Caki2 (cell line): ENCODE measurements around the gene ANKRD55. TPM values are rescaled to one million over a fixed set of nuclear protein-coding genes. Genes with fewer than 3 reads are reported as not detected.
A peak's percentile ranks its signal among the peaks of the same experiment; 100 is the strongest.
"Not testable (repeated sequence)": the region's sequence is repeated elsewhere in the genome, so short reads cannot be mapped to it uniquely, and the experiment has no call there.

ENCODE experiments used
- DNase-seq: peaks from one replicate; pipeline ENCODE4 v3.0.0-alpha.2; 2015; ENCODE audit warnings: low read depth
- in situ Hi-C: cut with HindIII; loops from 2 replicates; pipeline ENCODE4 v1.10.0; 2016; ENCODE audit warnings: low sequenced_read_pairs, low pct_unique_long_range_greater_than_20kb, mixed read lengths
- total RNA-seq: library from RNA; depleted of rRNA; stranded (reverse); fragments of >200 nt; shearing (Covaris generic); gene quantifications from 2 replicates; pipeline ENCODE4 v1.2.3, GENCODE V29; 2014; ENCODE audit warnings: low replicate concordance

The ANKRD55 gene
- total RNA-seq, 1 experiment from 2014 or later = not detected

GRCh38 chr5:56158331-56158960, 74.7 kb downstream of the ANKRD55 start:
- in situ Hi-C loops = no loop called here
- no peak for DNase-seq

DNA sequence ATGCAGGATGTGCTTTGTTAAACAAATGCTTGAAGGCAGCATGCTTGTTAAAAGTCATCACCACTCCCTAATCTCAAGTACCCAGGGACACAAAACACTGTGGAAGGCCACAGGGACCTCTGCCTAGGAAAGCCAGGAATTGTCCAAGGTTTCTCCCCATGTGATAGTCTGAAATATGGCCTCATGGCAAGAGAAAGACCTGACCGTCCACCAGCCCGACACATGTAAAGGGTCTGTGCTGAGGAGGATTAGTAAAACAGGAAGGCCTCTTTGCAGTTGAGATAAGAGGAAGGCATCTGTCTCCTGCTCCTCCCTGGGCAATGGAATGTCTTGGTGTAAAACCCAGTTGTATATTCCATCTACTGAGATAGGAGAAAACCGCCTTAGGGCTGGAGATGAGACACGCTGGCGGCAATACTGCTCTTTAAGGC, 75.9 kb downstream of the ANKRD55 start:
- in situ Hi-C loops, DNase-seq: not testable (repeated sequence)

DNA sequence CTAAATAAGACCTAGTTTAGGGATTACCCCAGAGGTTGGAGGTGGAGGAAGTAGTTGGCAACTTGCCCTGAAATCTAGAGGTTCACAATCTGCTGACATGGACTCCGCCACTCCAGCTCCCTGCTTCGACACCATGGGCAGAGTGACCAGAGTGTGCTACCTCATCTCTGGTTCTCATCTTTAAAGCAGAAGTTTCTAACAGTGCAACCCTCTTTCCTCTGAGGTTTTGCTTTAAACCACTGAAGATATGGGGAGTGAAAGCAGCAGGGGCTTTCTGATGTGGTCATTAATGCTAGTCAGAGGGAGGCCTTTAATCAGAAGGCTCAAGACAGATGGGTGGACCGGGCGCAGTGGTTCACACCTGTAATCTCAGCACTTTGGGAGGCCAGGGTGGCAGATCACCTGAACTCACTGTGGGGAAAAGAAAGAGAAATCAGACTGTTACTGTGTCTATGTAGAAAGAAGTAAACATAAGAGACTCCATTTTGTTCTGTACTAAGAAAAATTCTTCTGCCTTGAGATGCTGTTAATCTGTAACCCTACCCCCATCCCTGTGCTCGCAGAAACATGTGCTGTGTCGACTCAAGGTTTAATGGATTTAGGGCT, 76.4 kb downstream of the ANKRD55 start:
- DNase-seq, in situ Hi-C loops: not testable (repeated sequence)

GRCh38 chr5:56155992-56156584, 77.0 kb downstream of the ANKRD55 start:
- DNase-seq = no peak
- in situ Hi-C loops = no loop called here

DNA sequence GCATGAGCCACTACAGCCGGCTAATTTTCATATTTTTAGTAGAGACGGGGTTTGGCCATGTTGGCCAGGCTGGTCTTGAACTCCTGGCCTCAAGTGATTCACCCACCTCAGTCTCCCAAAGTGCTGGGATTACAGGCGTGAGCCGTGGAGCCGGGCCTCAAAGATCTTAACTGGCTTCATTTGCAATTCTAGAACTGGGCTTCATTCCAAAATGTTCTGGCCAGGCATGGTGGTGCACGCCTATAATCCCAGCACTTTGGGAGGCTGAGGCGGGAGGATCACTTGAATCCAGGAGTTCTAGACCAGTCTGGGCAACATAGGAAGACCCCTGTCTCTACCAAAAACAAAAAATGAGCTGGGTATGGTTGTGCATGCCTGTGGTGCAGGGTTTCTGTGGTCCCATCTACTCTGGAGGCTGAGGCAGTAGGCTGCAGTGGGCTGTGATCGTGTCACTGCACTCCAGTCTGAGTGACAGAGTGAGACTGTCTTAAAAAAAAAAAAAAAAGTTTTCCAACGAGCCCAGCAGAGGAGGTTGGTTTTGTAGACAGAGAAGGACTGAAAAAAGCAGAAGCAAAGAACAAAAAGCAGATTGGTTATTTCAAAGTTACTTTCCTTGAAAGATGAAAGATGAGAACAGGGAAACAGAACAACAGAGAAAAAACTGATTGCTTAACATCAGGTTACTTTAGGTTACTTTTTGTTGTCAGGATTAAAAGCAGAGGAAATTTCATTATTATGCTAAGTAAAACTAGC, 78.2 kb downstream of the ANKRD55 start:
- no peak for DNase-seq
- in situ Hi-C loops = no loop called here

DNA sequence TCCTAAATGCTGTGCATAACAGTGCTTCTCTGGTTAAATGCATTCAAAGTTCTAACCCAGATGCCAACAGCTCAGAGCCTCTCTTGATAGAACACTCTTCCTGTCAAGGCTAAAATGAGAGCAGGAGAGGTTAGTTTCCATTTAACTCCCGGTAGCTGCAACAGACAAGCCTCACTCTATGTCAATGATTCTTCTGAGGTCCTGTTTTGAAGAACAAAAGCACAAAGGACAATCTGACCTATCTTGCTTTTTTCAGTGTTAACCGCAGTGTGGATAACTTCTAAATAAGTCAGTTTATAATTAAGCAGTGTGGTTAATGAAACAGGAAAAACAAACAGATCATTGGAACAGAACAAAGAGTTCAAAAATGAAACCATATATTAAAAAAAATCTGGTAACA, 80.7 kb downstream of the ANKRD55 start:
- in situ Hi-C loops = no loop called here
- DNase-seq = no peak

DNA sequence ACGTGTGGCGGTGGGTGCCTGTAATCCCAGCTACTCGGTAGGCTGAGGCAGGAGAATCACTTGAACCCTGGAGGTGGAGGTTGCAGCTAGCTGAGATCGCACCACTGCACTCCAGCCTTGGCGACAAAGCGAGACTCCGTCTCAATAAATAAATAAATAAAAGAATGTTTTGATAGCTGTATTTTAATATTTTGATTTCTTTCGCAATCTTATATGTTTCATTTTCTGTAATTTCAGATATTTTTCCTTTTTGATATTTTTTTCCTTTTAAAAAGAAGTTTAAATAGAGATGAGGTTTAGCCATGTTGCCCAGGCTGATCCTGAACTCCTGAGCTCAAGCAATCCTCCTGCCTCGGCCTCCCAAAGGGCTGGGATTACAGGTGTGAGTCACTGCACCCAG, 82.4 kb downstream of the ANKRD55 start:
- in situ Hi-C loops, DNase-seq: not testable (repeated sequence)

- DNase-seq = no peak
- in situ Hi-C loops = no loop called here
These were observed 84.6 kb downstream of the ANKRD55 start for GRCh38 chr5:56148453-56148971.

GRCh38 chr5:56147659-56148230, 85.4 kb downstream of the ANKRD55 start:
- no peak for DNase-seq
- in situ Hi-C loops = no loop called here

- in situ Hi-C loops = no loop called here
These were observed 86.0 kb downstream of the ANKRD55 start for GRCh38 chr5:56147106-56147505.

GRCh38 chr5:56146674-56147073, 86.5 kb downstream of the ANKRD55 start:
- no peak for DNase-seq
- in situ Hi-C loops = no loop called here

More at GRCh38 chr5:56147106-56147505, 86.0 kb downstream of the ANKRD55 start:
- no peak for DNase-seq

DNA sequence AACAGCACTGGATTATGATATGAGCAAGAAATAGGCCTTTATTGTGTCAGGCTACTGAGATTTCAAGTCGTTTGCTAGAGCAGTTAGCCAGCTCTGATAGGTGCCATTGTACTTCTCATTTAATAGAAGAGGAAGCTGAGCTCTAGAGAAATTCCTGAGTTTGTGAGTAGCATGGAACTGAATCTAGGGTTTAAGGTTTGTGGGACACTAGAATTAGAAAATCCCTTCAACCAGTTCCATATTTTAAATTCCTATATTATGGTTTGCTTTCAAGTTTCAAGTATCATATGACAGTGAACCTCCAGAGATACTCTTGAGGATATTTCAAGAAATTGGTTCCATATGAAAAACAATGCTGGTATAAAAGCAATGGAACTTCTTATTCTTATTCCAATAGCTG, 87.6 kb downstream of the ANKRD55 start:
- in situ Hi-C loops = no loop called here
- no peak for DNase-seq

- in situ Hi-C loops = no loop called here
- DNase-seq = no peak
These were observed 88.0 kb downstream of the ANKRD55 start for GRCh38 chr5:56145106-56145505.

DNA sequence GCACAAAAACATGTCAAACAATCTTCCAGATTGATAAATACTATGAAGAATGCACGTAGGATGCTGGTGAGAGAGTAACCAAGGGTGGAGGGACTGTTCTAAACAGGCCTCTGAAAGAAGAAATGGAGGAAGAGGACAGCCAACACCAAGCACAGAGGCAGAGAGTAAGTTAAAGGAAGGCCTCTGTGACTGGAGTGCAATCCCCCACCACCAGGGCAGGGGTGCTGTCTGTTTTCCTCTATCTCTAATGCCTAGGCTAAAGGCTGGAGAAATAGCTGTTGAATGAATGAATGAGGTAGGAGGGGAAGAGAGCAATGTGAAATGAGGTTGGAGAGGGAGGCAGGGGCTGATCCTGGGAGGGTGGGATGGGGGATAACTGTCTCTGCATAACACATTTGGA, 88.9 kb downstream of the ANKRD55 start:
- in situ Hi-C loops = no loop called here
- DNase-seq = no peak

DNA sequence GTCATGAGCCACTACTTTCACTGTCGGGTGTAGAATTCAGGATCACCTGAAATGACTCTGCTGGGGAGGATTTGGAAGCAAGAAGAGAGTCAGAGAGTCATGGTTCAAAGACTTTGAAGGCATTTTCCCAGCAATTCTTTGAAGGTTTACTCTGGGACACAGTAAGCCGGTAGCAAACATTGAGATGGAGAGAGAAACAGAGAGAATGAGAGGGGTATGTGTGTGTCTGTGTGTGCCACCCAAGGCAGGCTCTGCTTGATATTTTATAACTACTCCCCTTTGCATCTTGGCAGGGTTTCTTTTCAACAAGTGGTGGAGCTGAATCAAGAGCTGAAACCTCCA, 89.8 kb downstream of the ANKRD55 start:
- in situ Hi-C loops = no loop called here
- no peak for DNase-seq

GRCh38 chr5:56142614-56143372, 90.3 kb downstream of the ANKRD55 start:
- peak; percentile 83 for DNase-seq
- in situ Hi-C loops = no loop called here

GRCh38 chr5:56142233-56142613, 90.9 kb downstream of the ANKRD55 start:
- no peak for DNase-seq
- in situ Hi-C loops = no loop called here

DNA sequence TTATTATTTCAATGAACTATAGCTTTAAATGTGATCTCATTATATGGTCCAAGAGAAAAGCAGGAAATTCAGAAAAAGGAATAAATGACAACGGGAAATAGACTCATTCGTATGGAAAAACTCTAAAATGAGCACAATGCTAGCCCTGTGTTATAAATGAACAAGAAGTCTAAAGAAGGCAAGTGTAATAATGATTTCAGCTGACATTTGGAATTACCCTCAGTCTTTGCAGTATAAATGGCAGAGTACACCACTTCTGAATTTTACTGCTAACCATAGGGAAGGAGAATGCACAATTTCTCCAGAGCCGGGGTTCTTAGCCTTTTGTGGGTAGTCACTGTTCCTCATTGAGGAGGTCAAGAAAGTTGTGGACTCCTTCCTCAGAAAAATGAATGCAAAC, 93.1 kb downstream of the ANKRD55 start:
- DNase-seq = no peak
- in situ Hi-C loops = no loop called here
